Gastrocnemius medialis (tissue), 4 donors: ENCODE data around the gene C10orf90.

Source experiments
- CTCF ChIP-seq, 5 experiments: fragments of 450-650 bp in 3 of 5; fragments of 200-600 bp in 2 of 5; sonication (generic) in 2 of 5; IDR thresholded peaks in 4 of 5; conservative IDR thresholded peaks in 1 of 5; 1 replicate in 4 of 5; 2 replicates in 1 of 5; pipeline ENCODE4 v1.5.1; 2016 to 2019; ENCODE audit warnings: antibody characterized with exemption in 5 of 5, mild to moderate bottlenecking in 3 of 5, moderate library complexity in 3 of 5
- POLR2A ChIP-seq, 2 donors: fragments of 450-650 bp; IDR thresholded peaks; one replicate each; pipeline ENCODE4 v1.6.1; 2017; ENCODE audit warnings: antibody characterized with exemption in 2 of 2, mild to moderate bottlenecking in 2 of 2, moderate library complexity in 2 of 2

- TF ChIP-seq CTCF (IDR thresholded peaks at IDR 0.05 in 4 of 5, conservative IDR thresholded peaks at IDR 0.05 in 1 of 5) = no peak
- no peak for TF ChIP-seq POLR2A (IDR thresholded peaks at IDR 0.05)
Measured at GRCh38 chr10:126549344-126549743, 121.1 kb downstream of the C10orf90 start.
